H1 (cell line): ENCODE data around the gene CAMK2D. TPM values are rescaled to one million over a fixed set of nuclear protein-coding genes. Genes with fewer than 3 reads are reported as not detected.

ENCODE experiments used
- CTCF ChIA-PET: fragments of 300-600 bp; sonication (Branson Sonifier 250); formaldehyde crosslinking; loops from one replicate; lab custom pipeline; 2021; ENCODE audit not compliant: partially characterized antibody; lab: Charles Lee
- POLR2A ChIA-PET: fragments of 300-600 bp; sonication (Branson Sonifier 250); formaldehyde crosslinking; loops from one replicate; lab custom pipeline; 2021; ENCODE audit warnings: inconsistent platforms; ENCODE audit not compliant: partially characterized antibody; lab: Charles Lee
- DNase-seq, 2 experiments: peaks; one replicate each; pipeline versions ENCODE4 v3.0.0 to v3.0.0-alpha.2; 2010 to 2022; ENCODE audit warnings: low spot score in 2 of 2, low read depth in 1 of 2, mixed read lengths in 1 of 2
- FAIRE-seq: peaks from 2 replicates; lab custom pipeline; 2011; peaks lifted over from hg19 to GRCh38; lab: Jason Lieb, UNC
- H2AFZ ChIP-seq: 2 replicates; pipeline ENCODE4 v1.8.1; 2012; ENCODE audit warnings: low read length, inconsistent platforms
- H2AK5ac ChIP-seq: 2 replicates; pipeline ENCODE4 v1.6.1; 2013; ENCODE audit warnings: low read depth, low read length
- H2BK120ac ChIP-seq: replicated peaks from 2 replicates; pipeline ENCODE3; 2013; ENCODE audit warnings: low read depth, low read length, inconsistent platforms
- H2BK12ac ChIP-seq: 2 replicates; pipeline ENCODE4 v1.6.1; 2013; ENCODE audit warnings: low read depth, low read length
- H2BK15ac ChIP-seq: 2 replicates; pipeline ENCODE4 v1.6.1; 2013; ENCODE audit warnings: low read length
- H2BK20ac ChIP-seq: 2 replicates; pipeline ENCODE4 v1.6.1; 2013; ENCODE audit warnings: low read length
- H2BK5ac ChIP-seq: 2 replicates; pipeline ENCODE4 v1.6.1; 2013; ENCODE audit warnings: low read depth, low read length
- H3K14ac ChIP-seq: 2 replicates; pipeline ENCODE4 v1.6.1; 2013; ENCODE audit warnings: inconsistent platforms; ENCODE audit not compliant: insufficient read length
- H3K18ac ChIP-seq: 2 replicates; pipeline ENCODE4 v1.6.1; 2013; ENCODE audit warnings: low read length; ENCODE audit errors: extremely low read depth
- H3K23ac ChIP-seq: 2 replicates; pipeline ENCODE4 v1.6.1; 2013; ENCODE audit warnings: inconsistent platforms; ENCODE audit not compliant: insufficient read length
- H3K23me2 ChIP-seq: 2 replicates; pipeline ENCODE4 v1.6.1; 2013; ENCODE audit warnings: low read depth, low read length
- H3K27ac ChIP-seq: 2 replicates; pipeline ENCODE4 v1.6.1; 2011; ENCODE audit warnings: low read depth, low read length, inconsistent platforms
- H3K27me3 ChIP-seq, 4 experiments: replicated peaks in 1 of 4; 1 replicate in 1 of 4; 2 replicates in 3 of 4; pipeline versions ENCODE4 v1.6.1 to v1.8.1; 2011 to 2013; ENCODE audit warnings: low read length in 3 of 4, mild to moderate bottlenecking in 3 of 4, inconsistent platforms in 2 of 4, mixed read lengths in 2 of 4, moderate library complexity in 1 of 4; ENCODE audit not compliant: control insufficient read depth in 3 of 4, insufficient read depth in 3 of 4; ENCODE audit errors: extremely low read depth in 1 of 4
- H3K36me3 ChIP-seq, 4 experiments: 2 replicates each; pipeline versions ENCODE4 v1.6.1 to v1.8.1; 2011 to 2013; ENCODE audit warnings: mild to moderate bottlenecking in 4 of 4, low read length in 3 of 4, moderate library complexity in 2 of 4, control low read depth in 1 of 4, inconsistent platforms in 1 of 4; ENCODE audit not compliant: insufficient read depth in 4 of 4, control insufficient read depth in 2 of 4
- H3K4ac ChIP-seq: replicated peaks from 2 replicates; pipeline ENCODE3; 2013; ENCODE audit warnings: low read length, low read depth, mixed read lengths, inconsistent platforms; ENCODE audit not compliant: insufficient read length
- H3K4me1 ChIP-seq, 4 experiments: replicated peaks in 1 of 4; 1 replicate in 1 of 4; 2 replicates in 3 of 4; pipeline versions ENCODE4 v1.6.1 to v1.8.1; 2011 to 2013; ENCODE audit warnings: low read length in 3 of 4, inconsistent platforms in 2 of 4, mixed read lengths in 1 of 4; ENCODE audit not compliant: insufficient read depth in 4 of 4, control insufficient read depth in 3 of 4
- H3K4me2 ChIP-seq, 2 experiments: 2 replicates each; pipeline versions ENCODE4 v1.6.1 to v1.8.1; 2011 to 2013; ENCODE audit warnings: low read depth in 2 of 2, low read length in 2 of 2, control low read depth in 1 of 2, inconsistent platforms in 1 of 2, mild to moderate bottlenecking in 1 of 2; ENCODE audit not compliant: insufficient read depth in 1 of 2
- H3K4me3 ChIP-seq, 4 experiments: fragments of 200-600, 300-600 bp in 1 of 4; sonication (generic), shearing (Covaris generic), sonication (Bioruptor Twin) in 1 of 4; 2 replicates each; pipeline versions ENCODE4 v1.5.1 to v1.8.1; 2011 to 2016; ENCODE audit warnings: low read length in 4 of 4, low read depth in 3 of 4, control low read depth in 2 of 4, inconsistent platforms in 2 of 4, mild to moderate bottlenecking in 2 of 4, mixed read lengths in 1 of 4, moderate library complexity in 1 of 4; ENCODE audit not compliant: insufficient read depth in 2 of 4; ENCODE audit errors: extremely low read depth in 1 of 4
- H3K56ac ChIP-seq: replicated peaks from 2 replicates; pipeline ENCODE3; 2013; ENCODE audit warnings: low read depth, mild to moderate bottlenecking, mixed read lengths, low read length, inconsistent platforms; ENCODE audit not compliant: insufficient read length
- H3K79me1 ChIP-seq: 2 replicates; pipeline ENCODE4 v1.6.1; 2013; ENCODE audit warnings: low read depth, low read length, control low read depth
- H3K79me2 ChIP-seq, 2 experiments: 2 replicates each; pipeline versions ENCODE4 v1.6.1 to v1.8.1; 2012 to 2013; ENCODE audit warnings: low read length in 2 of 2, mild to moderate bottlenecking in 2 of 2, inconsistent platforms in 1 of 2; ENCODE audit not compliant: insufficient read depth in 2 of 2, control insufficient read depth in 1 of 2
- H3K9ac ChIP-seq, 4 experiments: replicated peaks in 1 of 4; 1 replicate in 1 of 4; 2 replicates in 3 of 4; pipeline versions ENCODE4 v1.6.1 to v1.8.1; 2011 to 2013; ENCODE audit warnings: low read depth in 3 of 4, low read length in 3 of 4, control low read depth in 2 of 4, mild to moderate bottlenecking in 2 of 4, moderate library complexity in 2 of 4, inconsistent platforms in 1 of 4; ENCODE audit errors: extremely low read depth in 1 of 4
- H3K9me3 ChIP-seq, 2 experiments: 2 replicates each; pipeline versions ENCODE4 v1.6.1 to v1.8.1; 2012 to 2013; ENCODE audit warnings: mild to moderate bottlenecking in 2 of 2, moderate library complexity in 2 of 2, control low read depth in 1 of 2, inconsistent platforms in 1 of 2, low read depth in 1 of 2, low read length in 1 of 2, mixed read lengths in 1 of 2; ENCODE audit not compliant: insufficient read depth in 2 of 2
- H4K20me1 ChIP-seq, 2 experiments: replicated peaks in 1 of 2; 2 replicates each; pipeline versions ENCODE3 to v1.8.1; 2011 to 2013; ENCODE audit warnings: inconsistent platforms in 2 of 2, low read length in 2 of 2, mild to moderate bottlenecking in 1 of 2; ENCODE audit not compliant: insufficient read depth in 2 of 2, control insufficient read depth in 1 of 2
- H4K5ac ChIP-seq: 2 replicates; pipeline ENCODE4 v1.6.1; 2013; ENCODE audit warnings: low read length, low read depth, mixed read lengths, inconsistent platforms; ENCODE audit not compliant: insufficient read length
- H4K8ac ChIP-seq: 2 replicates; pipeline ENCODE4 v1.8.0; 2013; ENCODE audit warnings: mild to moderate bottlenecking, moderate library complexity, low read length, inconsistent platforms; ENCODE audit not compliant: insufficient read depth; ENCODE audit errors: extremely low read depth
- H4K91ac ChIP-seq: replicated peaks from 2 replicates; pipeline ENCODE3; 2013; ENCODE audit warnings: low read length, mixed read lengths, inconsistent platforms; ENCODE audit not compliant: insufficient read length
- BACH1 ChIP-seq: IDR thresholded peaks from 2 replicates; pipeline ENCODE4 v1.6.1; 2012; ENCODE audit warnings: low read length, improper control_type of control experiment
- BCL11A ChIP-seq, 2 experiments: IDR thresholded peaks; one replicate each; pipeline ENCODE4 v1.6.1; 2011; ENCODE audit warnings: low read depth in 2 of 2, low read length in 2 of 2, mild to moderate bottlenecking in 2 of 2
- BRCA1 ChIP-seq: IDR thresholded peaks from 2 replicates; pipeline ENCODE4 v1.6.1; 2012; ENCODE audit warnings: low read depth, low read length, improper control_type of control experiment
- CEBPB ChIP-seq: IDR thresholded peaks from 2 replicates; pipeline ENCODE4 v1.6.1; 2012; ENCODE audit warnings: low read depth, low read length
- CHD1 ChIP-seq: IDR thresholded peaks from 2 replicates; pipeline ENCODE4 v1.6.1; 2012; ENCODE audit warnings: low read depth, low read length, improper control_type of control experiment
- JUND ChIP-seq: IDR thresholded peaks from 2 replicates; pipeline ENCODE4 v1.6.1; 2011; ENCODE audit warnings: mild to moderate bottlenecking, improper control_type of control experiment, low read length
- KDM4A ChIP-seq: IDR thresholded peaks from one replicate; pipeline ENCODE4 v1.7.1; 2012; ENCODE audit warnings: low read depth, mild to moderate bottlenecking, moderate library complexity, low read length, inconsistent platforms; ENCODE audit not compliant: severe bottlenecking
- MAX ChIP-seq: IDR thresholded peaks from 2 replicates; pipeline ENCODE4 v1.6.1; 2012; ENCODE audit warnings: inconsistent platforms
- POLR2AphosphoS5 ChIP-seq: IDR thresholded peaks from 2 replicates; pipeline ENCODE4 v1.6.1; 2011; ENCODE audit warnings: low read depth, low read length
- RXRA ChIP-seq: IDR thresholded peaks from 2 replicates; pipeline ENCODE4 v1.6.1; 2011; ENCODE audit warnings: low read depth, mild to moderate bottlenecking, low read length, moderate library complexity; ENCODE audit not compliant: insufficient read depth
- SIRT6 ChIP-seq: IDR thresholded peaks from one replicate; pipeline ENCODE4 v1.7.1; 2012; ENCODE audit warnings: low read length, inconsistent platforms
- SP1 ChIP-seq: IDR thresholded peaks from 2 replicates; pipeline ENCODE4 v1.6.1; 2011; ENCODE audit warnings: low read depth, low read length
- SP2 ChIP-seq: IDR thresholded peaks from 2 replicates; pipeline ENCODE4 v1.6.1; 2012; ENCODE audit warnings: mild to moderate bottlenecking, low read length, inconsistent platforms
- TAF1 ChIP-seq: IDR thresholded peaks from 2 replicates; pipeline ENCODE4 v1.6.1; 2011; ENCODE audit warnings: mild to moderate bottlenecking, low read depth, low read length
- TBP ChIP-seq: IDR thresholded peaks from 2 replicates; pipeline ENCODE4 v1.6.1; 2011; ENCODE audit warnings: low read depth, low read length, improper control_type of control experiment
- TEAD4 ChIP-seq: IDR thresholded peaks from 2 replicates; pipeline ENCODE4 v1.6.1; 2012; ENCODE audit warnings: low read depth, low read length, inconsistent platforms, mixed read lengths
- WGBS, 2 experiments: shearing (Covaris generic) in 1 of 2; methylation state at CpG; one replicate each; pipeline versions ENCODE4 v1.1.6 to v1.1.7; 2013 to 2015; ENCODE audit warnings: low lambda C conversion rate in 2 of 2, mixed read lengths in 2 of 2, inconsistent platforms in 1 of 2, low coverage in 1 of 2, missing lambda C conversion rate in 1 of 2; ENCODE audit not compliant: insufficient replicate concordance in 2 of 2, insufficient coverage in 1 of 2, insufficient read length in 1 of 2; ENCODE audit errors: extremely low coverage in 1 of 2, missing lambda C conversion rate in 1 of 2; 5-methylcytosine and 5-hydroxymethylcytosine counted together
- polyA plus RNA-seq, 7 experiments: library from polyadenylated mRNA; depleted of rRNA in 3 of 7; stranded (reverse) in 5 of 7; unstranded in 2 of 7; fragments of >200 nt in 5 of 7; fragments of 200-250 nt in 2 of 7; gene quantifications; 1 replicate in 5 of 7; 2 replicates in 1 of 7; 4 replicates in 1 of 7; pipeline versions ENCODE4 v1.2.1 to v1.2.3, GENCODE V29; 2011 to 2013; ENCODE audit warnings: missing spikeins in 2 of 7, mixed read lengths in 2 of 7
- total RNA-seq: library from RNA; stranded (reverse); fragmentation: NEBNext Ultra II Directional; extraction: Animal tissue kit (Norgen Biotek cat#: 25700); gene quantifications from 2 replicates; pipeline ENCODE4 v1.2.1, GENCODE V29; 2021

The CAMK2D gene
- total and polyA plus RNA-seq, 2 of the 8 experiments (the other 6 are each of a cell fraction or from before 2014, with no cell fraction given), result 3.2 to 7.0 TPM

DNA sequence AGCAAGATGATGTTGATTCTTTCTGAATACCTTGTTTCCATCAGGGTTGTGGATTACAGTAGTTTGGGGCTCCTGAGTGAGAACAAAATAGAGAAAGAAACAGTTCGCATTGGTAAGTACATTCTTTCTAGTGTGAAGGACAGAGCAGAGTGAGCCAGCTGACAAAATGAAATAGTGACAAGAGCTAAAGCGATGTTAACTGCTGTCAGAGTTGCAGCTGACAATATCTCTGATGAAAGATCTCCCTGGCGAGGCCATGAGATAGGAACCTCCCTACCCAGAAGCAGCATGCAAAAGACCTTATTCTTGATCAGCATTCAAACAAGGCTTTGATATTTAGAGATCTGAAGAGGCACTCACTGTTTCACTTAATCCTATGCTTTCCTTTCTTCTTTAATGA, 258.6 kb downstream of the CAMK2D start:
- Histone ChIP-seq H3K9ac (no peak overlapping the region), H2AK5ac (no peak overlapping the region), H3K23ac (no peak overlapping the region), H2BK20ac (no peak overlapping the region), H3K4me2 (no peak overlapping the region), H3K79me2 (no peaks in the 10 kb centered on the region), H3K27ac (no peak overlapping the region), H2BK5ac (no peak overlapping the region), H3K4me1 (no peaks in the 10 kb centered on the region), H4K5ac (no peak overlapping the region), H3K9me3 (no peaks in the 10 kb centered on the region), H3K23me2 (no peaks in the 10 kb centered on the region), H3K4ac (no peak overlapping the region), H2BK15ac (no peak overlapping the region), H3K4me3 (no peak overlapping the region), H4K8ac (no peak overlapping the region), H2AFZ (no peak overlapping the region), H3K14ac (no peak overlapping the region), H3K79me1 (no peaks in the 10 kb centered on the region), H3K36me3 (no peaks in the 10 kb centered on the region), H2BK12ac (no peak overlapping the region), H4K20me1 (no peaks in the 10 kb centered on the region), H4K91ac (no peak overlapping the region), H2BK120ac (no peak overlapping the region), H3K56ac (no peak overlapping the region), H3K27me3 (no peaks in the 10 kb centered on the region), H3K18ac (no peak overlapping the region)
- ChIA-PET CTCF (interaction anchor here (1.3 kb wide), 1 partner anchor 26 kb away, joined by 3 read pairs; no protein-coding TSS in a partner anchor), POLR2A (no interaction called here)
- 86% methylated on average over 3 of the region's 3 CpGs; no CpG with 5 or more reads in 1 of the 2 experiments for WGBS, 2 experiments
- DNase-seq (no peak), FAIRE-seq (no peak)
- TF ChIP-seq MAX, result no peak
- TF ChIP-seq TAF1, result no peak
- TF ChIP-seq TBP, result no peak
- no peak for TF ChIP-seq TEAD4
- no peak for TF ChIP-seq SIRT6
- TF ChIP-seq SP1, result no peak
- TF ChIP-seq SP2, result no peak
- TF ChIP-seq BRCA1, result no peak
- TF ChIP-seq RXRA, result no peak
- TF ChIP-seq BACH1, result no peak
- TF ChIP-seq BCL11A (IDR thresholded peaks at IDR 0.05; ENCODE audit: low read depth in 2 of 2, low read length in 2 of 2), result no peak
- no peak for TF ChIP-seq KDM4A
- no peak for TF ChIP-seq POLR2AphosphoS5
- TF ChIP-seq JUND, result no peak
- no peak for TF ChIP-seq CHD1
- TF ChIP-seq CEBPB, result no peak
